ENCODE measurements around the gene SNX10.

SNX10 gene

GRCh38 chr7:26305090-26305868 is 13.6 kb downstream of the SNX10 start:
- no peak for DNase-seq (ENCODE audit: low read depth)
- Histone ChIP-seq H3K4me3 (ENCODE audit: low read length) (no peak overlapping the region), H3K4me1 (ENCODE audit: control insufficient read depth, insufficient read depth, low read length) (peaks cover 34% of the 10 kb centered on the region), H3K36me3 (ENCODE audit: control insufficient read depth, insufficient read depth, low read length, severe bottlenecking) (no peaks in the 10 kb centered on the region), H3K9ac (ENCODE audit: low read length) (no peak overlapping the region), H3K27me3 (replicated peaks; ENCODE audit: control insufficient read depth, insufficient read depth, low read length) (no peaks in the 10 kb centered on the region), H3K9me3 (ENCODE audit: control insufficient read depth, low read length) (no peaks in the 10 kb centered on the region)

- no peaks in the 10 kb centered on the region for H3K27me3 ChIP-seq (replicated peaks; ENCODE audit: control insufficient read depth, insufficient read depth, low read length)
- no peaks in the 10 kb centered on the region for H3K9me3 ChIP-seq (ENCODE audit: control insufficient read depth, low read length)
- no peak overlapping the region for H3K4me3 ChIP-seq (ENCODE audit: low read length)
- peak overlapping the region; percentile 74 for H3K9ac ChIP-seq (ENCODE audit: low read length)
- DNase-seq (ENCODE audit: low read depth) = no peak
- H3K36me3 ChIP-seq (ENCODE audit: control insufficient read depth, insufficient read depth, low read length, severe bottlenecking) = no peaks in the 10 kb centered on the region
- peaks cover 34% of the 10 kb centered on the region for H3K4me1 ChIP-seq (ENCODE audit: control insufficient read depth, insufficient read depth, low read length)
Measured at GRCh38 chr7:26305869-26306665, 14.4 kb downstream of the SNX10 start.

- H3K4me1 ChIP-seq (ENCODE audit: control insufficient read depth, insufficient read depth, low read length) = peaks cover 38% of the 10 kb centered on the region
- peak overlapping the region; percentile 74 for H3K9ac ChIP-seq (ENCODE audit: low read length)
- no peak for DNase-seq (ENCODE audit: low read depth)
- H3K27me3 ChIP-seq (replicated peaks; ENCODE audit: control insufficient read depth, insufficient read depth, low read length) = no peaks in the 10 kb centered on the region
- no peaks in the 10 kb centered on the region for H3K9me3 ChIP-seq (ENCODE audit: control insufficient read depth, low read length)
- no peaks in the 10 kb centered on the region for H3K36me3 ChIP-seq (ENCODE audit: control insufficient read depth, insufficient read depth, low read length, severe bottlenecking)
- peak overlapping the region; percentile 36 for H3K4me3 ChIP-seq (ENCODE audit: low read length)
Measured at GRCh38 chr7:26306790-26307189, 15.1 kb downstream of the SNX10 start.

GRCh38 chr7:26307226-26307625 is 15.6 kb downstream of the SNX10 start:
- Histone ChIP-seq H3K9ac (ENCODE audit: low read length) (peak overlapping the region; percentile 74), H3K9me3 (ENCODE audit: control insufficient read depth, low read length) (no peaks in the 10 kb centered on the region), H3K4me1 (ENCODE audit: control insufficient read depth, insufficient read depth, low read length) (peaks cover 42% of the 10 kb centered on the region), H3K36me3 (ENCODE audit: control insufficient read depth, insufficient read depth, low read length, severe bottlenecking) (no peaks in the 10 kb centered on the region), H3K27me3 (replicated peaks; ENCODE audit: control insufficient read depth, insufficient read depth, low read length) (no peaks in the 10 kb centered on the region), H3K4me3 (ENCODE audit: low read length) (peak overlapping the region; percentile 36)
- DNase-seq (ENCODE audit: low read depth) = no peak

GRCh38 chr7:26307791-26308190 is 16.1 kb downstream of the SNX10 start:
- Histone ChIP-seq H3K4me3 (ENCODE audit: low read length) (no peak overlapping the region), H3K4me1 (ENCODE audit: control insufficient read depth, insufficient read depth, low read length) (peaks cover 42% of the 10 kb centered on the region)

GRCh38 chr7:26308551-26308950 is 16.9 kb downstream of the SNX10 start:
- Histone ChIP-seq H3K27me3 (replicated peaks; ENCODE audit: control insufficient read depth, insufficient read depth, low read length) (no peaks in the 10 kb centered on the region), H3K4me3 (ENCODE audit: low read length) (no peak overlapping the region), H3K4me1 (ENCODE audit: control insufficient read depth, insufficient read depth, low read length) (peaks cover 49% of the 10 kb centered on the region), H3K36me3 (ENCODE audit: control insufficient read depth, insufficient read depth, low read length, severe bottlenecking) (no peaks in the 10 kb centered on the region), H3K9ac (ENCODE audit: low read length) (no peak overlapping the region), H3K9me3 (ENCODE audit: control insufficient read depth, low read length) (no peaks in the 10 kb centered on the region)
- DNase-seq (ENCODE audit: low read depth) = no peak

More at GRCh38 chr7:26307791-26308190, 16.1 kb downstream of the SNX10 start:
- no peaks in the 10 kb centered on the region for H3K27me3 ChIP-seq (replicated peaks; ENCODE audit: control insufficient read depth, insufficient read depth, low read length)
- DNase-seq (ENCODE audit: low read depth) = no peak
- H3K9ac ChIP-seq (ENCODE audit: low read length) = peak overlapping the region; percentile 74
- no peaks in the 10 kb centered on the region for H3K9me3 ChIP-seq (ENCODE audit: control insufficient read depth, low read length)
- H3K36me3 ChIP-seq (ENCODE audit: control insufficient read depth, insufficient read depth, low read length, severe bottlenecking) = no peaks in the 10 kb centered on the region

- Histone ChIP-seq H3K9ac (ENCODE audit: low read length) (no peak overlapping the region), H3K4me1 (ENCODE audit: control insufficient read depth, insufficient read depth, low read length) (peaks cover 52% of the 10 kb centered on the region), H3K36me3 (ENCODE audit: control insufficient read depth, insufficient read depth, low read length, severe bottlenecking) (no peaks in the 10 kb centered on the region), H3K4me3 (ENCODE audit: low read length) (no peak overlapping the region), H3K27me3 (replicated peaks; ENCODE audit: control insufficient read depth, insufficient read depth, low read length) (no peaks in the 10 kb centered on the region), H3K9me3 (ENCODE audit: control insufficient read depth, low read length) (no peaks in the 10 kb centered on the region)
- DNase-seq (ENCODE audit: low read depth) = no peak
Measured at GRCh38 chr7:26309089-26309488, 17.4 kb downstream of the SNX10 start.

- Histone ChIP-seq H3K36me3 (ENCODE audit: control insufficient read depth, insufficient read depth, low read length, severe bottlenecking) (no peaks in the 10 kb centered on the region), H3K4me1 (ENCODE audit: control insufficient read depth, insufficient read depth, low read length) (peaks cover 40% of the 10 kb centered on the region), H3K9me3 (ENCODE audit: control insufficient read depth, low read length) (no peaks in the 10 kb centered on the region), H3K4me3 (ENCODE audit: low read length) (no peak overlapping the region), H3K27me3 (replicated peaks; ENCODE audit: control insufficient read depth, insufficient read depth, low read length) (no peaks in the 10 kb centered on the region), H3K9ac (ENCODE audit: low read length) (no peak overlapping the region)
- DNase-seq (ENCODE audit: low read depth) = no peak
Measured at GRCh38 chr7:26311798-26312197, 20.1 kb downstream of the SNX10 start.

GRCh38 chr7:26317211-26317610 is 25.5 kb downstream of the SNX10 start:
- Histone ChIP-seq H3K27me3 (replicated peaks; ENCODE audit: control insufficient read depth, insufficient read depth, low read length) (no peaks in the 10 kb centered on the region), H3K36me3 (ENCODE audit: control insufficient read depth, insufficient read depth, low read length, severe bottlenecking) (no peaks in the 10 kb centered on the region), H3K9me3 (ENCODE audit: control insufficient read depth, low read length) (no peaks in the 10 kb centered on the region), H3K4me1 (ENCODE audit: control insufficient read depth, insufficient read depth, low read length) (peaks cover 10% of the 10 kb centered on the region), H3K4me3 (ENCODE audit: low read length) (no peak overlapping the region), H3K9ac (ENCODE audit: low read length) (no peak overlapping the region)
- DNase-seq (ENCODE audit: low read depth) = no peak

- peak; percentile 11 for DNase-seq (ENCODE audit: low read depth)
- no peaks in the 10 kb centered on the region for H3K27me3 ChIP-seq (replicated peaks; ENCODE audit: control insufficient read depth, insufficient read depth, low read length)
- no peaks in the 10 kb centered on the region for H3K9me3 ChIP-seq (ENCODE audit: control insufficient read depth, low read length)
- no peaks in the 10 kb centered on the region for H3K4me1 ChIP-seq (ENCODE audit: control insufficient read depth, insufficient read depth, low read length)
- H3K36me3 ChIP-seq (ENCODE audit: control insufficient read depth, insufficient read depth, low read length, severe bottlenecking) = no peaks in the 10 kb centered on the region
- H3K9ac ChIP-seq (ENCODE audit: low read length) = peak overlapping the region; percentile 3
- H3K4me3 ChIP-seq (ENCODE audit: low read length) = no peak overlapping the region
Measured at GRCh38 chr7:26318921-26319320, 27.3 kb downstream of the SNX10 start.

GRCh38 chr7:26319636-26320035 is 28.0 kb downstream of the SNX10 start:
- H3K4me3 ChIP-seq (ENCODE audit: low read length) = no peak overlapping the region
- no peak for DNase-seq (ENCODE audit: low read depth)

More at GRCh38 chr7:26319636-26320035, 28.0 kb downstream of the SNX10 start:
- H3K4me1 ChIP-seq (ENCODE audit: control insufficient read depth, insufficient read depth, low read length) = no peaks in the 10 kb centered on the region
- H3K27me3 ChIP-seq (replicated peaks; ENCODE audit: control insufficient read depth, insufficient read depth, low read length) = no peaks in the 10 kb centered on the region
- no peak overlapping the region for H3K9ac ChIP-seq (ENCODE audit: low read length)
- H3K36me3 ChIP-seq (ENCODE audit: control insufficient read depth, insufficient read depth, low read length, severe bottlenecking) = no peaks in the 10 kb centered on the region
- no peaks in the 10 kb centered on the region for H3K9me3 ChIP-seq (ENCODE audit: control insufficient read depth, low read length)

All from adipocyte (in vitro differentiated cells).